HG03103 (cell line): Measurements from ENCODE around the gene DPEP1.

ENCODE experiments used
- ATAC-seq: cut with Tn5 transposase; IDR thresholded peaks from one replicate; pipeline ENCODE4 v1.9.1; 2021; ENCODE audit warnings: low read depth; ENCODE audit not compliant: unreplicated experiment

DPEP1 gene

GRCh38 chr16:89596061-89596689 is 17.3 kb upstream of the DPEP1 start:
- ATAC-seq, result no peak

- no peak for ATAC-seq
Observed at GRCh38 chr16:89596957-89597649, 16.3 kb upstream of the DPEP1 start.

DNA sequence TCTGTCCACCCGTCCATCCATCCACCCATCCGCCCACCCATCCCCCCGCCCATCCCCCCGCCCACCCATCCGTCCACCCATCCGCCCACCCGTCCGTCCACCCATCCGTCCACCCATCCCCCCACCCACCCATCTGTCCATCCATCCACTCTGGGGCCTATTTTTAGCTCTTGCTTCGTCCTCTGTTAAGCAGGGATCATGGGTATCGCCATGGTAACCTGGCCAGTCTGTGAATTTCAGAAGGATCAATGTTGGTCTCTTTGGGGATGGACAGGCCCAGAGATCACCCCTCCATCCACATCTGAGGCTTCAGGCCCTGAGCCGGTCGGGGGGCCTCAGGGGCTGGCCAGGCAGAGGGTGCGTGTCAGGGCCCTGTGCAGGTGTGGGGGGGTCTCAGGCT is 15.2 kb upstream of the DPEP1 start:
- no peak for ATAC-seq

DNA sequence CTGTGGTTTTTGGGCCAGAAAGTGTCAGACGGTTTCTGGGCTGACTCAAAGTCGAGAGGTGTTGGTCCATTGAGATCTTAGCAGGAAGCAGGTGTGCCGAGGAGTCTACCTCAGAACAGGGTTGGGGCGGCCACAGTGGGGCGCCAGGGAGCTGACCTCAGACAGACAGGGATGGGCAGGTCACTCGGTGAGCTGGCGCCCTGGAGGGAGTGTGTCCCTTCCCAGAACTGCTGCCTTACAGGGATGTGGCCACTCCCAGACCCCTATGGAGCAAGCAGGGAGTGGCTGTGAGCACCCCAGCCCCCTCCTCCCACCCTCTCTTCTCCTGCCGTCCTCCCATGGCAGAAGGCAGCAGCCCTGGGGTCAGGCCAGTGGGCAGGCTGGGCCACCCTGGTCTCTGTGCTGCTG is 14.0 kb upstream of the DPEP1 start:
- ATAC-seq, result no peak

- no peak for ATAC-seq
Observed at GRCh38 chr16:89599902-89600301, 13.5 kb upstream of the DPEP1 start.

DNA sequence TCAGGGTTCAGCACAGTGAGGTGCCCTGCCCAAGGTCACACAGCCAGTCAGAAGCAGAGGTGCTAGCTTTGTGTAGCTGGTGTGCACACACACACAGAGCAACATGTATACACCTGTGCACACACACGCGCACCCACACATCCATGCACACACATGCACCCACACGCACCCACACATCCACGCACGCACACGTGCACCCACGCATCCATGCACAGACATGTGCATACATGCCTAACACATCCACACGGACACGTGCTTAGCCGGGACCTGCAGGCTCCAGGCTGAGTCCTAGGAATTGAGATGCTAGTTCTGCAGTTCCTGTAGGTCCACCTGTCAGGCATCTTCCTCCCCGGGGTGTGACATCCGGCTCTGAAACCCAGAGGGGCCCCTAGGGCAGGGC is 13.0 kb upstream of the DPEP1 start:
- no peak for ATAC-seq

DNA sequence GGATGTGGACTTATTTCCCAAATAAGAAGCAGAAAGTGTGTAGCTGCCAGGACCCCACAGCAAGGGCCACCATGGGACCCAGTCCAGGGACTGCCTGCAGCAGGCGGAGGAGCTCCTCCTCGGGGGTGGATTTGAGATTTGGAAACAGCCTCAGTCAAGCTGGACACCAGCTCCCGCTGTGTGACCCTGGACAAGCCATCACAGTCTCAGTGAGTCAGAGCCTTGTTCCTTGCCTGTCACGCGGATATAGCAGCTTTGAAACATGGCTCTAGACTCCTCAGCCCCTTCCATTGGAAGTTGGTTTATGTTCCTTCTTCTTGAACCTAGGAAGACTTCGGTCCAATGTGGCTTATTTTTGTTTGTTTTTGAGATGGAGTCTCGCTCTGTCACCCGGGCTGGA is 12.5 kb upstream of the DPEP1 start:
- no peak for ATAC-seq

- no peak for ATAC-seq
Observed at GRCh38 chr16:89601906-89602272, 11.6 kb upstream of the DPEP1 start.

GRCh38 chr16:89602273-89602951 is 11.0 kb upstream of the DPEP1 start:
- ATAC-seq, result no peak

DNA sequence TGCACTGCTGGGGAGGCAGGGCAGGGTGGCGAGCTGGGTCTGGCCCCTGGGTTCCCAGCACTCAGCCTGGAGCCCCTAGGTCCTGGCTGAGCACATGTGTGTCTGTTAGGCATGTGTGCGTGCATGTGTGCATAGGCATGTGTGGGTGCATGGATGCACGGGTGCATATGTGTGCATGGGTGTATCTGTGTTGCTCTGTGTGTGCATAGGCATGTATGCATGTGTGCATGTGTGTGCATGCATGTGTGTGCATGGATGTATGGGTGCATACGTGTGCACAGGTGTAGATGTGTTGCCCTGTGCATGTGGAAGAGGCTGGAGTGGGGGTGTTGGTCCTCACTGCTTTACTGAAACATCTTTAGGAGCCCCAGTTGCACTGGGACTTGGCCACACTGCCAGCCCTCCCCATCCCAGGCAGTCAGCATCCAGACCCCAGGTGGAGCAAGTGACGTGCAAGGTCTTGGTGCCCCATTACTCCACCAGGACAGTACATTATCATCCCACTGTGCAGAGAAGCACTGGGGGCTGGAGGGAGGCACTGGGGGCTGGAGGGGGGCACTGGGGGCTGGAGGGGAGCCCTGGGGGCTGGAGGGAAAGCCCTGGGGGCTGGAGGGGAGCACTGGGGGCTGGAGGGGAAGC is 10.4 kb upstream of the DPEP1 start:
- no peak for ATAC-seq

- ATAC-seq, result no peak
Observed at GRCh38 chr16:89604764-89605163, 8.7 kb upstream of the DPEP1 start.

GRCh38 chr16:89605186-89605970 is 8.1 kb upstream of the DPEP1 start:
- ATAC-seq, result no peak

- ATAC-seq, result no peak
Observed at GRCh38 chr16:89606006-89606405, 7.4 kb upstream of the DPEP1 start.

DNA sequence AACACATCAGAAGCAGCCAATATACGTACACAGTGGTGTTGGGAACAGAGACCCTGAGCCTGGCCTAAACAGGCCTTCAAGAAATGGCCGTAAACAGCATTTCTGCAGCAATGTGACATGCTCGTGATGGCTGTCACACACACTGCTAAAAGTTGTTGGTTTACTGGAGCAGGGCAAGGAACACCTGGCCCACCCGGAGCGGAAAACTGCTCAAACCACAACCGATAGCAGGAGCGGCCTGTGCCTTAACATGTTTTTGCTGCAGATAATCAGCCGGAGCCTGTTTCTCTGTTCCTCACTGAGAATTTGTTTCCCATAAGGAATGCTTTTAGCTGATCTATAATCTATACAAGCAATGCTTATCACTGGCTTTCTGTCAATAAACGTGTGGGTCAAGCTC is 6.0 kb upstream of the DPEP1 start:
- no peak for ATAC-seq

DNA sequence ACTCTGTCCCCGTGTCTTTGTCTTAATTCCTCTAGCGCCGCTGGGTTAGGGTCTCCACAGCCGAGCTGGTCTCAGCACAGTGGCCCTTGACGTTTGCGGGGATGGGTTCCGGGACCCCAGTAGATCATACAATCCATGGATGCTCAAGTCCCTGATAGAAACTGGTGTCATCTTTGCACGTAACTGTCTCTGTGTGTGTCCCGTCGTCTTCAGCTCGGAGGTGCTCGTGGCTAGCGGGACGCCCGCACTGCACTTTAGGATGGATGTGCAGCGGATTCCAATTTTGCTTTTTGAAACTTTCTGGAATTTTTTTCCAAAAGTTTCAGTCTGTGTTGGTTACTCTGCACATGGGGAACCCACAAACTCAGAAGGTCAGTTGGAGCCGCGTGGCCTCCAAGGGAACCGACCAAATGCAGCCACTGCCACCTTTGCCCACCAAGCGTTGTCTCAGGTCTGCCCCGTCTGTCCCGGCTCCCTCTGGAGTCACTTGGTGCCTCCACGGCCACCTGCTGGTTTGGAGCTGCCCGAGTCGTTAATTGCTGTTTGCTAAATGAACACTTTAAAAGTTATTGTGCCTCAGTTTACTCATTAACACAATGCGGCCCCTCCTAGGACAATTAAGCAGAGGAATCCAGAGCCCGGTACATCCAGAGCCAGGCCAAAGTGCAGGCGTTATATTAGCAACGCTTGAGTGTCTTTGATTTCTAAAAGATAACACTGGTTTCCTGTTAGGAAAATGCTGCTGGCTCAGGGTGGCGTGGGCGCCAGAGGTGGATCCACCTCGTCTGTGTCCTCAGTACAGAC is 5.3 kb upstream of the DPEP1 start:
- ATAC-seq, result no peak

DNA sequence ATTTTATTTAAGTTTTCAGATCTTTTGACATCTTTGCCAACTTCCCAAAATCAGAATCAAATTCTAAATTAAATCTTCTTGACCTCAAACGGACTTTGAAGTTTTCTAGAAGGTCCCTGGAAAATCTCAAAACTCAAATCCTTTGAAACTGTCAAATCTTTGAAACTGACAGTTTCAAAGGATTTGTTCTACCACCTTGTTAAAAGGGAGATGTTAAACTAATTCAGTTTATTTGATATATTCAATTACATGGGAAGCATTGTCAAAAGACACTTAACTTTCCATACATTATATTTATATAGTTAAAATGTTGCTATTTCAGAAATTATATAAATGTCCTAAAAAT is 3.4 kb upstream of the DPEP1 start:
- no peak for ATAC-seq

DNA sequence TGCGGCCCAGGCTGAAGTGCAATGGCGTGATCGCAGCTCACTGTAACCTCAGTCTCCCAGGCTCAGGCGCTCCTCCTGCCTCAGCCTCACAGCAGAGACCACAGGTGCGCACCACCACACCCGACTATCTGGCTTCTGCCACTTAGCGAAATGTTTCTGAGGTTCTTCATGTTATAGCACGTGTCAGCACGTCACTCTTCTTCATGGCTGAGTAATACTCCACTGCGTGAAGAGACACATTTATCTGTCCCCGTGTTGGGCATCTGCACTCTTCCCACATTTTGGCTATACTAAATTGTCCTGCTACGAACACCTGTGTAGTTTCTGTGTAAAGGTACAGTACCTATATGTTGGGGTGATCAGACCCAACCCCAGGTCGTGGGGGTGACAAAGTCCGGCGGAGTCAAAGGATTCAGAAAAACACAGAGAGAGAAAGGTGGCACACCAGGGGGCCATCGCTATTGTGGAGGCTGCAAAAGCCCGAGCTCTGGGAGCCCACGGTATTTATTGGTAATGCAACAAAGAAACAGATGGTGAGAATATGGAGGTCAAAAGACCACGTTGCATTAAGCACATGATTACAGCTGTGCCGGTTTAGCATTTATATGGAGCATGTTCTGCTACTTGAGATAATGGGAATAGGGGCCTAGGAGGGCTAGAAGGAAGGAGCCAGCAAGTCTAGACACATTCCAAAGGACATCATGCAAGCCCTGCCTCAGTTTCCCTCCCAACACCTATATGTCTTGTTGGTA is 851 bp upstream of the DPEP1 start:
- no peak for ATAC-seq

DNA sequence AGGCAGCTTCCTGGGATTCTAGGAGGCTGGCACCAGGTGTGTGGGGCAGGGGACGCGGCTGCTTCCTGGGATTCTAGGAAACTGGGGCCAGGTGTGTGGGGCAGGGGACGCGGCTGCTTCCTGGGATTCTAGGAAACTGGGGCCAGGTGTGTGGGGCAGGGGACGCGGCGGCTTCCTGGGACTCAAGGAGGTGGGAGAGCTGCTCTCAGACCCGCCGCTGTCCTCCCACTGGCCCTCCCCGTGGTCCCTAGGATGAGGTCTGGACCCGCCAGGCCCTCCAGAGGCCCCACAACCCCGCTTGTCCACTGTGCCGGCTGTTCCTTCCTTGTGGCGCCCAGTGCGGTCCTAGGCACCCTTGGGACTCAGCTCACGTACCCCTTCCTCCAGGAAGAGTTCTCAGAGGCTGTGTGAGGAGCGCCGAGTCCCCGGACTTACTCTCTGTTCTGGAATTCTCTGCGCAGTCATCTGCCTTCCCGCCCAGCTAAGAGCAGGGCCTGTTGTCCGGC is 565 bp downstream of the DPEP1 start:
- ATAC-seq, result no peak

DNA sequence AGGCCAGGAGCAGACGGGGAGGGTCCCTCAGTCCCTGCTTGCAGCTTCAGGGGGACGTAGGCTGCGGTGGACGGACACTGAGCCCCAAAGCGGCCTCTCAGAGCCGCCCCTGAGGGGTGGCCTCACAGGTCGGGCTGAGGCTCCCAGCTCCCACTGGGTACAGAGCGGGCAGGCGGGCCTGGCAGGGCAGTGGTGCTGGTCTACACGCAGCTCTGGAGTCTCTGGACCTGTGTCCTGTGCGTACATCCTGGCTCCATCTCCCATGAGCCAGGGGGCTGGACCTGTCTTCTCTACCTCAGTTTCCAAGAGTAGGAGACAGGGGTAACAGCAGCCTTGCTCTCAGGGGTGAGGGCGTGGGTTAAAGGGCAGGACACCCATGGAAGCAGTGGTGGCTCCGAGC is 1.7 kb downstream of the DPEP1 start:
- ATAC-seq, result no peak
